Measurements from ENCODE around the gene IL27RA.
"Not testable (repeated sequence)": the region's sequence is repeated elsewhere in the genome, so short reads cannot be mapped to it uniquely, and the experiment has no call there.

The IL27RA gene

DNA sequence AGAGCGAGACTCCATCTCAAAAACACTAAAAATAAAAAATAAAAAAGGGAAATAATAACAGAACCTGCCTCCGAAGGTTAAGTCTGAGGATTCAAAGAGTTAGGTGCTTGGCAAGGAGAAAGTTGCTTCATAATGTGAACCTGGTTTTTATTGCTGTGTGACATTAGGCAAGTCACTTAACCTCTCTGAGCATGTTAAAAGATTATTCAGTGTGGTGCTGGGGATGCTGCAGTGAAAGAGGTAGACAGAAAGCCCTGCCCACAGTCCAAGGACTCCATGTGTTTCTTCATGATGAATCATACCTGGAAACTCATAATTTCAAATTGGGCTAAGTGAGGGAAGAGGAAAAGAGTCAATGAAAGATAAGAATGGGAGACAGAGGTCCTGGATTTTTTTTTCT is 2.4 kb downstream of the IL27RA start:
- DNase-seq = no peak

DNA sequence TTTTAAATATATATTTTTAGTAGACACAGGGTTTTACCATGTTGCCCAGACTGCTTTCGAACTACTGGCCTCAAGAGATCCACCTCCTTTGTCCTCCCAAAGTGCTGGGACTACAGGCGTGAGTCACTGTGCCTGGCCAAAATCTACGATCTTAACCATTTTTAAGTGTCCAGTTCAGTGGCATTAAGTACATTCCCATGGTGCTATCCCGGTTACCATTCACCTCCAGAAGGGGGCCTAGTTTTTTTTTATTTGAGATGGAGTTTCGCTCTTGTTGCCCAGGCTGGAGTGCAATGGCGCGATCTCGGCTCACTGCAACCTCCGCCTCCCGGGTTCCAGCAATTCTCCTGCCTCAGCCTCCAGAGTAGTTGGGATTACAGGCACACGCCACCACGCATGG is 3.6 kb downstream of the IL27RA start:
- DNase-seq = not testable (repeated sequence)

DNA sequence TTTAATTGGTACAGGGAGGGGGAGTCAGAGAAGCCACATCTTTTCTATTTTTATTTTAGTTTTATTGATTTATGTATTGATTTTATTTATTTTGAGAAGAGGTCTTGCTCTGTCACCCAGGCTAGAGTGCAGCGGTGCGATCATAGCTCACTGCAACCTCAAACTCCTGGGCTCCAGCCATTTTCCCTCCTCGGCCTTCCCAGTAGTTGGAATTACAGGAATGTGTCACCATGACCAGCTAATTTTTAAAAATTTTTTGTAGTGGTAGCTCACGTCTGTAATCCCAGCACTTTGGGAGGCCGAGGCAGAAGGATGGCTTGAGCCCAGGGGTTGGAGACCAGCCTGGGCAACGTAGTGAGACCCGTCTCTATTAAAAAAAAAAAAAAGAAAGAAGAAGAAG is 4.1 kb downstream of the IL27RA start:
- no peak for DNase-seq

DNA sequence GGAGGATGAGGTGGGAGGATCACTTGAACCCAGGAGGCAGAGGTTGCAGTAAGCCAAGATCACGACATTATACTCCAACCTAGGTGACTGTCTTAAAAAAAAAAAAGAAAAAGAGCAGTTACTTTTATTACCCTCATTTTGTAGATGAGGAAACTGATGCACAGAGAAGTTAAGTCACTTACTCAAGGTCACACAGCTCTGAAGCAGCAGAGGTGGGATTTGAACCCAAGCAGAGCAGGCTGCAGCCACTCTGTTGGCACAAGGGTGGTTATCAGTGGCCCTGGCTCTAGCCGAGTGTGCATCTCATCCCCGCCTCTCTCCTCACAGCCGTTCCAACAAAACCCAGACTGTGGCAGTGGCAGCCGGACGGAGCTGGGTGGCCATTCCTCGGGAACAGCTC is 7.6 kb downstream of the IL27RA start:
- no peak for DNase-seq

DNA sequence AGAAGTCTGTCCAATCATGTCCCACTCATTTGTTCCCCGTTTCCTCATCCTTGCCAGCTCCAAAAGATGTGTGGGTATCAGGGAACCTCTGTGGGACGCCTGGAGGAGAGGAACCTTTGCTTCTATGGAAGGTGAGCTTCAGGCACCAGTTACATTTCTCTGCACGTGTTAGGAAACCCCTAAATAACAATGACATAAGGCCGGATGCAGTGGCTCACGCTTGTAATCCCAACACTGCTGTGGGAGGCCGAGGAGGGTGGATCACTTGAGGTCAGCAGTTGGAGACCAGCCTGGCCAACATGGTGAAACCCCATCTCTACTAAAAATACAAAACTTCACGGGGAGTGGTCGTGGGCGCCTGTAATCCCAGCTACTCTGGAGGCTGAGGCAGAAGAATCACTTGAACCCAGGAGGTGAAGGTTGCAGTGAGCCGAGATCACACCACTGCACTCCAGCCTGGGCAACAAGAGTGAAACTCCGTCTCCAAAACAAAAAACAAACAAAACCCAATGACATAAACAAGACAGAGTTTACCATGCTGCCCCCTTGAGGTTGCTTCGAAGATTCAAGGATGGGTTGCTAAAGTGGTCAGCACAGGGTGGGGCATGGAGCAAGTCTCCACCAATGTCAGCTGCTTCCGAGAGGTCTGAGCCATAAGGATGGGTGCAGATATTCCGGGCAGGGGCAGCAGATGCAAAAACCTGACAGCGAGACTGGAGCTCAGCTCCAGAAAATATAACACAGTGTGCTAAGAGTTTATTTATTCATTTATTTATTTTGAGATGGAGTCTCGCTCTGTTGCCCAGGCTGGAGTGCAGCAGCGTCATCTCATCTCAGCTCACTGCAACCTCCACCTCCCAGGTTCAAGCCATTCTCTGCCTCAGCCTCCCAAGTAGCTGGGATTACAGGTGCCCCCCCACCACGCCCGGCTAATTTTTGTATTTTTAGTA is 11.4 kb downstream of the IL27RA start:
- DNase-seq = peak; percentile 70 to 77

DNA sequence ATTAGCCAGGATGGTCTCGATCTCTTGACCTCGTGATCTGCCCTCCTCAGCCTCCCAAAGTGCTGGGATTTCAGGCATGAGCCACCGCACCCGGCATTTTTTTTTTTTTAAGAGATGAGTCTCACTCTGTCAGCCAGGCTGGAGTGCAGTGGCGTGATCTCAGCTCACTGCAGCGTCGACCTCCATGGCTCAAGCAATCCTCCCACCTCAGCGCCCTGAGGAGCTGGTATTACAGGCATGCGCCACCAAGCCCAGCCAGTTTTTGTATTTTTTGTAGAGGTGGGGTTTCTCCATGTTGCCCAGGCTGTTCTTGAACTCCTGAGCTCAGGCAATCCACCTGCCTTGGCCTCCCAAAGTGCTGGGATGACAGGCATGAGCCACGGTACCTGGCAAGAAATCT is 16.3 kb downstream of the IL27RA start:
- not testable (repeated sequence) for DNase-seq

DNA sequence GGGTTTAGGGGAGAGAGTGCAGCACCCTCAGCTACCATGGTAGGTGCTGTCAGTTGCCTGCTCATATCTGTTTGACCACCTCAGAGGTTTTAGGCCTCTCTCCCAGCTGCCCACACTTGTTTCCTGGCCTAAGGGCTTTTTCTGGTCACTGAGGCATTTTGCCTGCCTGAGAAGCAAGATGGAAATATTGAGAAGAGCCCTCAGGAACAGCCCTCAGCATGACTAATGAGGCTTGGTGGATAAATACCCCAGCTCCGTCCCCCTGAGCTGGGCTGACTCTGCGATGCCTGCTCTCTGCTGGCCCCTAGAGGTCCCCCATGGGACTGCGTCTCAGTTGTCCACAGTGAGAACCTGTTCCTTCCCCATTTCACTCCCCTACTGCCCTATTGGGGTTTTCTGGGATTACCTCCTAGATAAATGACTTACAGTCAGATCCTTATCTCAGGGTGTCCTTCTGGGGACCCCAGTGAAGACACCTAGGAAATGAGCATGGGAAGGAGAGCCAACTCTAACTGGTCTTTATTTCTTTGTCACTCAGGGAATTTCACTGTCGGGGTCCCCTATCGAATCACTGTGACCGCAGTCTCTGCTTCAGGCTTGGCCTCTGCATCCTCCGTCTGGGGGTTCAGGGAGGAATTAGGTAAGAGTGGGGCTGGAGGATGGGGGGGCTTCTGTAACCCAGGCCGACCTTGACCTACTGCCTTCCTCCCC is 17.0 kb downstream of the IL27RA start:
- peak; percentile 76 to 79 for DNase-seq

DNA sequence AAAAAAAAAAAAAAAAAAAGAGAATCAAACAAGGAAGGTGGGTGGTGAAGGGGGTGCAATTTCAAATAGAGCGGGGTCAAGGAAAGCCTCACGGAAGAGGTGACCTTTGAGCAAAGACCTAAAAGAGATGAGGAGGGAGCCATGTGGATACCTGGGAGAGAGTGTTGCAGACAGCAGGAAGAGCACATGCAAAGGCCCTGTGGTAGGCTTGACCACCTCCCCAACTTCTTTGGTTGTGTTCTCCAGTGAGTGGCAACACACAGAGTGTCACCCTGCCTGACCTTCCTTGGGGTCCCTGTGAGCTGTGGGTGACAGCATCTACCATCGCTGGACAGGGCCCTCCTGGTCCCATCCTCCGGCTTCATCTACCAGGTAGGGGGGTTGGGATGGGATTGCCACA is 18.9 kb downstream of the IL27RA start:
- DNase-seq = no peak

DNA sequence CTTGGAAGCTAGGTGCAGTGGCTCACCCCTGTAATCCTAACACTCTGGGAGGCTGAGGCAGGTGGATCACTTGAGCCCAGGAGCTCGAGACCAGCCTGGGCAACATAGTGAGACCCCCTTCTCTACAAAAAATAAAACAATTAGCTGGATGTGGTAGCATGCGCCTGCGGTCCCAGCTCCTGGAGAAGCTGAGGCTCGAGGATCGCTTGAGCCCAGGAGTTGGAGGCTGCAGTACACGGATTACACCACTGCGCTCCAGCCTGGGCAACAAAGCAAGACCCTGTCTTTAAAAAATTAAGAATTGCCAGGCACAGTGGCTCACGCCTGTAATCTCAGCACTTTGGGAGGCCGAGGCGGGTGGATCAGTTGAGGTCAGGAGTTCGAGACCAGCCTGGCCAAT is 19.4 kb downstream of the IL27RA start:
- DNase-seq = not testable (repeated sequence)

DNA sequence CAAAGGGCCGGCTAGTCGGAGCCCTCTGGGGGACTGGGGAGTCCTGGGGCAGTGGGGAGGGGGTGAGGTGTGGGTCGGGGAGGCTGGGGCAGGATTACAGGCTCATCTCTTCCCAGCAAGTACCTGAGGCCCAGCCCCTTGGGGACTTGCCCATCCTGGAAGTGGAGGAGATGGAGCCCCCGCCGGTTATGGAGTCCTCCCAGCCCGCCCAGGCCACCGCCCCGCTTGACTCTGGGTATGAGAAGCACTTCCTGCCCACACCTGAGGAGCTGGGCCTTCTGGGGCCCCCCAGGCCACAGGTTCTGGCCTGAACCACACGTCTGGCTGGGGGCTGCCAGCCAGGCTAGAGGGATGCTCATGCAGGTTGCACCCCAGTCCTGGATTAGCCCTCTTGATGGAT is 20.4 kb downstream of the IL27RA start:
- DNase-seq = no peak

DNA sequence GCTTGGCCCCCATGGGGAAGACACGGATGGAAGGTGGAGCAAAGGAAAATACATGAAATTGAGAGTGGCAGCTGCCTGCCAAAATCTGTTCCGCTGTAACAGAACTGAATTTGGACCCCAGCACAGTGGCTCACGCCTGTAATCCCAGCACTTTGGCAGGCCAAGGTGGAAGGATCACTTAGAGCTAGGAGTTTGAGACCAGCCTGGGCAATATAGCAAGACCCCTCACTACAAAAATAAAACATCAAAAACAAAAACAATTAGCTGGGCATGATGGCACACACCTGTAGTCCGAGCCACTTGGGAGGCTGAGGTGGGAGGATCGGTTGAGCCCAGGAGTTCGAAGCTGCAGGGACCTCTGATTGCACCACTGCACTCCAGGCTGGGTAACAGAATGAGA is 20.9 kb downstream of the IL27RA start:
- DNase-seq = no peak

DNA sequence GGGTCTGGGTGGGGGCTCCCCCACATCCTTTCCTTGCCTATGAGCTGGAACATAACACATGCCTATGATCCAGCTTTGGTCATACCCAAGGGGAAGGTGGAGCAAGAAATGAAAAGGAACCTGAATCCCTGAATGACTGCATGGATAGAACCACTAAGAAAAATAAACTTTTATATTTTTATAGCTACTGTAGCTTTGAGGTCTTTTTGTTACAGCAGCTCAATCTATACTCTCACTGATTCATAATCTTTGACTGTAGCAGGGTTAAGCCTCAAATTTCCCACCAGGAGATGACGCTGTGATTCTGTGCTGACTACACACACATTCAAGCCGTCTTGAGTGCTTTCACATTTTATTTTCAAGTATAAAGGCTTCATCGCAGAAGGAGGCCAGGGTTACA is 21.5 kb downstream of the IL27RA start:
- DNase-seq = no peak

DNA sequence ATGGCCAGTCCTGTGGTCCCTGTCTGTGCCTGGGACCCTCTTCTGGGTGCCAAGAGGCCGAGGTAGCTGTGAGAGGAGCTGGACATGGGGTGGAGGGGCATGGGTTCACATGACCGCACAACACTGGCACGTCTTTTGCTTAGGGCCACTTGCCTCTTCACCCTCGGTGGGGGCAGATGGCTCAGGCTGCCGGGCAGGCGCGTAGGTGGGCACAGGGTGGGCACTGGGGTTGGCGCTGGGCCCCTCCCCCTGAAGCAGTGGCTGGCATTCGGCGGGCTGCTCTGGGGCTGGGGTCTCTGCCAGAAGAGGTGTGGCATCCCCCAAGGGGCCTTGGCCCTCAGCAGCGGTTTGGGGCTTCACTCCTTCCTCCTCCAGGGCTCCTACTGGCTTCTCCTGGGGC is 21.9 kb downstream of the IL27RA start:
- DNase-seq = no peak

DNA sequence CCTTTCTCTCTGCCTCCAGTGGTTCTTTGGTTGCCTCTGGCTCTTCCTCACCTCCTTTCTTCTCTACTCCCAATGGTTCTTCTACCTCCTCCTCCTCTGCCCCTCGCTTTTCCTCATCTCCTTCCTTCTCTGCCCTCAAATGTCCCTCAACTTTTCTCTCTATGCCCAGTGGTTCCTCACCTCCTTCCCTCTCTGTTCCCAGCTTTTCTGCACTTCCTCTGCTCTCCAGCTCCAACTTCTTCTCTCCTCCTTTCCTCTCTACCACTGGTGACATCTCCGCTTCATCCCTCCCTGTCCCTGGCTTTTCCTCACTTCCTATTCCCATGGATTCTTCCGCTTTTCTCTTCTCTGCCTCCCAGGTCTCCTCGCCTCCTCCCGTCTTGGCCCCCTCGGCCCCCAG is 22.5 kb downstream of the IL27RA start:
- DNase-seq = no peak

DNA sequence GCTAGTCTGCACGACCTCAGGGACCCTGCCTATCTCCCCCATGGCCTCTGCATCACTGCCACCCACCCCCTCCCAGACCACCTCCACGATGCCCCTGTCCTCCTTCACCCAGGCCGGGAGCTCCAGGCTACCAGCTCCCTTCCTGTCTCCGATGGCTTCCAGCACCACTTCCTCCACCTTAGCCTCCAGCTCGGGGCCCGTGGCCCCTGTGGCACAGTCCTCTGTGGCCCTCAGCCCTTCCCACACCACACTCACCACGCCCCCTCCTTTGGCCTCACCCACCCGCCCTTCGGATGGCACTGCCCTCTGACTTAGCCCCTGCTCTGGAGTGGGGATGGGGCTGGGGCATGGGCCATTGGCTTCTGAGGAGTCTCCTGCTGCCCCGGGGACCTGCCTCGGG is 23.2 kb downstream of the IL27RA start:
- DNase-seq = no peak

DNA sequence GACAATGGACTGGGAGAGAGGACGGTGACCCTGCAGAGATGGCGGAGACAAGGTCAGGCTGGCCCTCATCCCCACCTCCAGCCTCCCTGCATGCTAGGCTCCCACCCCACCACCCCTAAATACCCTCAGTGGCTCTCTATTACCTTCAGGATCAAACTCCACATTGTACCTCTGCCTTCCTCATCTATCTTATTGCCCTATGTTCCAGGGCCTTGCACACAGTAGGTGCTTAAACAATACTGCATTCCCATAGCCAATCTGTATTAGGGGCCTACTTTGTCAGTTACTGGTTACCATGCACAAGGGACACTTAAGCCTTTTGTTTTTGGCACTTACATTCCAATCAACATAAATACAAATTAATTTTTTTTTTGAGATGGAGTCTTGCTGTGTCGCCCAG is 23.8 kb downstream of the IL27RA start:
- DNase-seq = no peak

DNA sequence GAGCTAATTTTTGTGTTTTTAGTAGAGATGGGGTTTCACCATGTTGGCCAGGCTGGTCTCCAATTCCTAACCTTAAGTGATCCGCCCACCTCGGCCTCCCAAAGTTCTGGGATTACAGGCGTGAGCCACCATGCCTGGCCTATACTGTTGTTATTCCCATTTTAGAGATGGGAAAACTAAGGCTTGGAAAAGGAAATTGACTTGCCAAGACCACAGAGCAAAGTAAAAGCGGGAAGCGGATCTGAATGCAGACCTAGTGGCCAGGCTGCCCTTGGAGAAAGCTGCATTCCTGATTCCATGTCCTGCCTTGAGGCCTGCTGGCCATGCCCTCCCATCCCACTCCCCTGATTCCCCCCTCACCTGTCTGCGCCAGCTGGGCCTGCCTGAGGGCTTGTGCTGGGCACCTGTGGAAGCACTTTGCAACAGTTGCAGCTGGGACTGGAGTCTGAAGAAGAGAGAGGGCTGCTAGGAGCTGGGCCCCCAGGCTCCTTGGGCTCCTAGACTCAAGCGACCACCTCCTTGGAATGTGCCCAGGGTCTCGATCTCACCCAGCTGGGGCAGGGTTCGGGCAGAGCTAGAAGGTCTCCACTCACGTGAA is 24.6 kb downstream of the IL27RA start:
- no peak for DNase-seq

DNA sequence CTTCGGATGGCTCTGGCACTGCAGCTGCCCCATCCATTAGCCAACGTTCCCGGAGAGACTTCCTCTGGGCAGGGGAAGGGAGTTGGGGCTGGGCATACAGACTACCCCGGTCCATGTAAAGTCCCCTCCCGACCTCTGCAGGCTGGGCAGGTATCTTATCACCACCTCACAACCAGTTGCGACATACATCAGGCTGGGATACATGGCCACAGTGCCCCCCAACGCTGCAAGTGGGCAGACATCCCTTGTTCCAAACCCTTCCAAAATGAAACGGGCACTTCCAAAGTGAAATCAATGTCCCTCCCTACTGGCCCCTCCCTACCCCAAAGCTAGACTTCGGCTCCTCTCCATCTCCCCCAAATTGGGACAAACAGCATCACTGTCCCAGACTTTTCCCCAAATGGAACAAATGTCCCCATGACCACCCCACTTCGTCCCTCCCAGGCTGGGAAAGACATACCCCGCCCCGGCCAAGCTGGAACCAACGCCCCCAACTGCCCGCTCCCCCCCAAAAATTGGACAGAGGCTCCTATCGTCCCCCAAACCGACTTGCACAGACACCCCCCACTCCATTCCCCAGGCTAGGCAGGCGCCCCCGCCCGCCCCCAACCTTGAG is 25.3 kb downstream of the IL27RA start:
- no peak for DNase-seq

DNA sequence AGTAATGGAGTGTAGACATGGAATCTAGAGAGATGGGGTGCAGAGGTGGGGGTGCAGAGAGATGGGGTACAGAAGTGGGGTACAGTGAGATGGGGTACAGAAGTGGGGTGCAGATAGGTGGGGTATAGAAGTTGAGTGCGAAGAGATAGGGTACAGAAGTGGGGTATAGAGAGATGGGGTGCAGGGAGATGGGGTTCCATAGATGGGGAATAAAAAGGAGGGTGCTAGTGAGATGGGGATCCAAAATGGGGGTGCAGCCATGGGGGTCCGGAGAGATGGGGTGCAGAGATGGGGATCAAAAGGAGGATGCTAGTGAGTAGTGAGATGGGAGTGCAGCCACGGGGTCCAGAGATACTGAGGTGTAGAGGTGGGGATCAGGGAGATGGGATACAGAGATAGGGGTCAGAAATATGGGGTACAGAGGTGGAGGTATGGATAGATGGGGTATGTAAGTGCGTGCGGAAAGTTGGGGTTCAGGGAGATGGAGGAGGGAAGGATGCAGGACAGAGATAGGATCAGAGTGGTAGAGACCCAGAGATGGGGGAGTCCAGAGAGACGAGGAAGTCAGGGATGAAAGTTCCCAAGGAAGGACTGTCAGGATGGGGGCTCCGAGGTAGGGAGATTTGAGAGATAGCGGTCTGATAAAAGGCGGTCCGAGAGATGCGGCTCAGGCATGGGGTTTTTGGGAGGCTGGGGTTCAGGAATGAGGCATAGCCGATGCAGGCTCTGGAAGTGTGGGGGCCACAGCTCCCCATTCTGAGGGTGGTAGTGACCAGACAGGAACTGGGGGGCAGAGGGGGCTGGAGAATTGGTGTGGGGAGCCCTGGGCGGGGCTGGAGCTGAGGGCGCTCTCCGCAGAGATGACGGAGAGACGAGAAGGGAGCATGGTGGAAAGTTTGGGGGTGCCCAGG is 26.9 kb downstream of the IL27RA start:
- DNase-seq = no peak

DNA sequence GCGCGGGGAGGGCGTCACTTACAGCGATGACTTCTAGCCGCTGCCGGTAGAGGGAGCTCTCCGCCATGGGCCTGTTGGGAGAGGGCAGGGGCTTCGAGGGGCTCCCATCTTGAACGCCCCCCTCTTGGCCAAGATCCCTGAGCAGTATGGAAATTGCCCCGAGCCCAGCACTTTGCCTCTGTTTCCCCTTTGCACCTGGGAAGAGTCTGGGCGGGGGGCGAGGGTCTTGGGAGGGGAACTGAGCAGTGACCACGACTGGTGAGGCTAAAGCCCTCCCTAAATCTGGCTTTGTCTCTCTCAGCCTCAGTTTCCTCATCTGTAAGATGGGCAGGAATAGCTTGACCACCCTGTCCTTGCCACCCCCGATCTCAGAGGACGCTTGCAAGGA is 27.5 kb downstream of the IL27RA start:
- peak; percentile 37 to 50 for DNase-seq

DNA sequence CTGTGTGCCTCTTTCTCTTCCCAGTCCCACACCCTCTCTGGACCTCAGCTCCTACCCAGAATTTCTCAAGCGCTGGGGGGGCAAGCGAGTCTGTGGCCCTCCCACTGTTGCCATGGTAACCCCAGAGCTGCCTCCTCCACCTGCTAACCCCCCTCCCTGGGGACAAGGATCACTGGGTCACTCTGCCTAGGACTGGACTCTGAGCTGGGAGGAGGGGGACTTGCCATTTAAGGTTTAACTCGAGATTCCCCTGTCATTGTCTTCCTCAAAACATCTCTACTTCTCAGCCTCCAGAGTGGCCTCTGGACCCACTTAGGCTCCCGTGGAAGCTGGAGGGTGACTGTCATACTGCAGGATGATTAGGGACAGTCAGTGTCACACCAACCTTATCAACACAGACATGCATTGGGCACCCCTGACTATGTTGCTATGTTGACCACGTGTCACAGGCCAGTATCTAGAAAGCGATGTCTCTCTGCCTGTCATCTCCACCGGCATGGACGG is 28.1 kb downstream of the IL27RA start:
- no peak for DNase-seq

DNA sequence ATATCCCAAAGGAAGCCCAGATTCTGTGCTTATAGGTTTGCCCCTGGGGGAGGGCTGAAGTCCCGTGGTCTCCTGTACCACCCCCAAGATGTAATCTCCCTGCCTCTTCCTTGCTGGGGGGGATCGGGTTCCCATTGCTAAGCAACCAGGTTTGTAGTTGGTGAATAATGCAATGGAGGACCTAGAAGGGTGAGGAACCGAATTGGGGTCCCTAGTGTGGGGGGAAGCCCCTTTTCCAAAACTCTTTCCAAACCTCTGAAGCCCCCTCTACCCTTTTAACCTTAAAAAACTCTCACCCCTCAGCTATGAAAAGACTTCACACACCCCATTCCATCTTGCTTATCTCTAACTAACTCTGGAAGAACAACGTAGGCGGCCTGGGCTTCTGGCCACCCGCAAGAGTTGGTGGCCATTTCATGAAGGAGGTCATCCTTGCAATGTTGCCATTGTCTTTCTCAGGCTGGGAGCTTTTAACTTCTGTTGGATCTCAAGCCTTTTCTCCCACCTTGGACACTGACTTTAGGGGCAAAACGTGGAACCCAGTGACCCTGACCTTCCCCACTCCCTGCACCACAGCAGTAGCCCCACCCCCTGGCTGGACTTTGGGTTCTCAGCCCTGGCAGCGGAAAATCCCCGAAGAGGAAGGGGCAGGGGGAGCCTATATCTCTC is 29.7 kb downstream of the IL27RA start:
- no peak for DNase-seq
